GM19238 (cell line): Measurements from ENCODE around the gene STPG4.

Source experiments
- DNase-seq: peaks from one replicate; pipeline ENCODE4 v3.0.0; 2011; ENCODE audit warnings: low spot score; ENCODE audit not compliant: insufficient read length

The STPG4 gene

DNA sequence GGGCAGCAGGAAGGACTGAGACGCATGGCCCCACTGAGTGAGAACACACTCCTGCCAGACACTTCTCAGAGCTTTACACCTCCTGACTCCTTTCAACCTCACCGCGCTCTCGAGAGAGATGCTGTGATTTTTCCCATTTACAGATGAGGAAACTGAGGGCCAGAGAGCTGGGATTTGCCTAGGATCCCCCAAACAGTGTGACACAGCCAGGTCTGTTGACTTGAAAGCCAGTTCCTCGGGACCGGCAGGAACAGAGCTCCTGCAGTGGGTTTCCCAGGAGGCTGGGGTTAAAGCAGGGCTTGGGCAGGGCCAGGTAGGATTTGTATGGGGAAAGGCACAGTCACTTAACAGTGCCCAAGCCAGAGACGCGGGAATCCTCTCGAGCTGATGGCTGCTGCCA lies 81.9 kb downstream of the STPG4 start:
- DNase-seq: no peak

DNA sequence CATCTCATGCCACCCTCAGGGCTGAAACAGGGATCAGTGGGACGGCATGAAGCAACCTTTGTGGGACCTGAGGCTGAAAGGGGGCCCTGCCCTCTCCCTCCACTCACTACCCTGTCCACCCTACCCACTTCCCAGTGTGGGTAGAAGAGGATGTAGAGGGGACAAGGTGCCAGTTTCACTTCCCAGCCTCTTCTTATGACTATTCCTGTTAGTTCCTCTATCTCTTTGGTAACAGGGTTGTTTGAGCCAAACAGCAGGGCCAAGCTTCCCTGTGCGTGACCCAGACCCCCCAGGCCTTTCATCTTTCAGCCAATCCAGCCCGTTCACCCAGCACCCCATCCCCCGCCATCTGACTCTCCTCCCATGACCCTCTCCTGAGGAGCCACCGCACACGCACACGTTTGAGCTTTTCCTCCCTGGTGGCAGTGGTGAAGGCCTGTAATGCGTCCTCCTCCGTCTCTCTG lies 82.3 kb downstream of the STPG4 start:
- no peak for DNase-seq

DNA sequence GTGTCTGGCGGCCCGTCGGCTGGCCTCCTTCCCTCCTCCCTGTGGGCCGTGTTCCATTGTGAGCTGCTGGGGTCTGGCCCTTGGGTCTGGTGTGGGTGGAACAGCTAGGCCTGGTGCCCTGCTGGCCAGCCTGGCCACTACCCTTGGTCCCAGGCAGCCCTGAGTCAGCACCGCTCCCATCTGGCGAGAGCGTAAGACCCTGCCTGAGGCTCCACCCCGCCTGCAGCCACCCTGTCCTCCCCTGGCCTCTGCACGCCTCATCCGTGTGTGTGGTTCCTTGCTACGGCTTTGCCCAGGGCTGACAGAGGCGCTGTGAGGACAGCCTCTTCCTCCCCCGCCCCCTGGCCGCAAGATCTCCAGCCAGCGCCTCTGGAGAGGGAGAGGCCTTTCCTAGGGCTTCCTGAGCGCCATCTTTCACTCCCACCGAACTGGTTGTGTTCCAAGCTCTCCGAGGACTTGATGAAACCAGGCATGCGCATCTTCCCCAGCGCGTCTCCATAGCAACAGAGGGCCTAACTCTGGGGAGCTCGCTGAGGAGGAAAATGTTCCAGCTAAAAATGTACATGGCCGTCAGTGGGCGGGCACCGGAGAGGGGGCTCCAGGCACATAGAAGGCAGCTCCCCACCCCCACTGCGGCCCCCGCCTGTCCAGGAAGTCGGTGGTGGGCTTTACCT lies 83.0 kb downstream of the STPG4 start:
- DNase-seq: no peak

DNA sequence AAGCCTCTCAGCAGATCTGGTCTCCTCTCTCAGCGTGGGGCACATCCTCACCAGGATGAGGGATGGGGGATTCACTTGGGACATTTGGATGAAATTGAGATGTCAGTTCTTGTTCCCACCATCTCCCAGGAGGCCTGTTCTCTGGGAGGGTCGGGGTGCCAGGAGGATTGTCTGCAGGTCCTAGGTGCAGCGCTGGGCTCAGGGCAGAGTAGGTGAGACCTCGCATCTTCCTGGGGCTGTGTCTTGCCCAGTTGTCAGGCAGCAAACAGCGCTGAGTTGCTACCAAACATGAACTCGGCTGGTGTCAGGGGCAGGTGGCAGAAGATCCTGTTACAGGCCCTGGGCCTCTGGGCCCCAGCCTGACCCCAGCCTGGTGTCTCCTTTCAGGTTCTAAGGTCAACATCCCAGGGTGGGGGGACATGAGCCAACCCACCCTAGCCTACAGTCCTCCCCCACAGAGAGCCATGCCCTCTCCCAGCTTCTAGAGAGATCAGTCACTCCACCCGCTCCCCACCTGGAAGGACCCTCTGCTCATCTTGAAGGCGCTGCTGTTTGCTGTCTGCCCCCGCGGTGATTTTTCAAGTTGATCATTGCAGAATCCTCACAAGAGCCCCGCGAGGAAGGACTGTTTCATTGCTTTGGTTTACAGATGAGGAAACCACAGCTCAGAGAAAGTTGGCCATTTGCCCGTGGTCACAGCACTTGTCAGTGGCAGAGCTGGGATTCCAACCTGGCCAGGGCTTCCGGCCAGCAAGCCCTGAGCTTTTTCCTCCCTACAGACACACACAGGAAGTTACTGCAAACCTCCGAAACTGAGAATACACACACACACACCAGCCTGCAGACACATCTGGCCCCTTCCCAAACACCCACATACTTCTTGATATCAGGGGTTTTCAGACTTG lies 83.9 kb downstream of the STPG4 start:
- DNase-seq: peak; percentile 58

- no peak for DNase-seq
These were observed 84.8 kb downstream of the STPG4 start for GRCh38 chr2:47070155-47070919.

DNA sequence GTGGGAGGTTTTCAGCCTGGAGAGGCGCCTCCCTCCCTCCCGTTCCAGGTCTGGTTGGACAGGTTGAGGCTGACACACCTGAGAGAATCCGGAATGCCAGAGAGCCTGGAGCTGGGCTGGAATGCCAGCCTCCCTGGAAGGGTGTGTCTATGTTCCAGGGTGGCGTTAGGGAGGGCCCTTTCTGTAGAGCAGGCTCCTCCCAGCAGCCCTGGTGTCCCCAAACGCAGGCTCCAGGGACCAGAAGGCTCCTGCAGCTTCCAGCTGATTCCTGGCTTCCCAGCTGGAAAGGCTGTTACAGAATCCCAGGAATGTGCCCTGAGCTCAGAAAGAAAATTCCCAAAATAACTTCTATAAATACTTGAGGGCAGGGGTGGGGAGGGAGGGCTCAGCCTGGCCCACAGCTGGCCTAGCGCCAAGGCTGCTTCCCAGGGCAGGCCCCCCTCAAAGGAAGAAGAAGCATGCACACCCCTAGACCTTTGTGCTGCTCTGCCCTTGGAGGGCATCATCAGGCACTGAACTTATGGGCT lies 85.4 kb downstream of the STPG4 start:
- no peak for DNase-seq

DNA sequence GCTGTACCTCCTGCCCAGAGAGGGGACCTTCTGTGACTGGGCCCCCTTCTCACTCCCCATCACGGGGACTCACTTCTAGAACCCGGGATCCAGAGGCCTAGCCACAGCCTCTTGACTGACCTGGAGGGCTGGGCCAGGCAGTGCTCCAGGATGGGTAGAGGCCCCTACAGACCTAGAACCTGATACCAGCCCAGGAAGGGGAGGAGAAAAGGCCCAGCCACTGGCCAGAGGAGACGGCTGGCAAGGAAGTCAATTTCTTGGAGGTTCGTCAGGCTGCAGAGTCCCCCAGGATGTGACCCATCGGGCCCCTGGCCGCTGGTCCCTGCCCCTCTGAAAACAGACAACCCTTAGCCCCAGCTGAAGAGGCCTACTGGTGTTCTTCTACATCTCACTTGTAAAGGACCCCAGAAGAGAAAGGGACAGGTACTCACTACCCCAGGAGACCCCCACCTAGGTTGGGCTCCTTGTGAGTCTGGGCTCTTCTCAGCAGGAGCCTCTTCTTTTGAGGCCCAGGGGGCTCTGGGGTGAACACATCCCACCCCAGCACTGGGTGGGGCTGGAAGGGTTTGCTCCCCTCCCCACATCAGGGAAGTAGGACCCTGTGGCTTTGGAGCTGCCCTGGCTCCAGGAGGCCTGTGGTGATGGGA lies 86.0 kb downstream of the STPG4 start:
- no peak for DNase-seq

- no peak for DNase-seq
These were observed 87.2 kb downstream of the STPG4 start for GRCh38 chr2:47067788-47068407.

DNA sequence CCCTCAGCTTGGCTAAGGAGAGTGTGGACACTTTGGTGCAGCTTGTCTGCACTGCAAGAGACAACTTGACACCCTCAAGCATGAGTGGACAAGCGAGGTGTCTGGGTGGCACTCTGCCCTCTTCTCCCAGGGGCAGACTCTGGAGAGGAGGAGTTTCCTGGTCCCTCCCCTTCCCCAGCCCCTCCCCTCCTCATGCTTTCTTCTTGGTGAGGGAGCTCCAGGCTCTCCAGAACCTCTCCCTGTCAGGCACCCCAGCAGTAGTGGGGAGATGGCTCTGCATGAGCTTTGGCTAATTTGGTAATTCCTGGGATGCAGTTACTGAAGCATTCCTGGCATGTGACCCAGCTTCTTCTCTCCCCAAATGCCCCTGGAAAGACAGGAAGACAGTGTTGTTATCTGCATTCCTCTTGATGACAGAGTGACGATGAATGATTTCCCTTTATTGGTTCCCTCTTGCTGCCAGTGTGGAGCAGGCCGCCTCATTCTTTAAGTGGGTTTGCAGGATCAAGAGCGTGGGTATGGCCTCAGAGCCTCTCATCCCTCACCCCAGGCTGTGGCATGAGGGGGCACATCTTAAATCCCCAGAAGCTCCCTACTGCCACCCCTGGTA lies 89.2 kb downstream of the STPG4 start:
- no peak for DNase-seq

DNA sequence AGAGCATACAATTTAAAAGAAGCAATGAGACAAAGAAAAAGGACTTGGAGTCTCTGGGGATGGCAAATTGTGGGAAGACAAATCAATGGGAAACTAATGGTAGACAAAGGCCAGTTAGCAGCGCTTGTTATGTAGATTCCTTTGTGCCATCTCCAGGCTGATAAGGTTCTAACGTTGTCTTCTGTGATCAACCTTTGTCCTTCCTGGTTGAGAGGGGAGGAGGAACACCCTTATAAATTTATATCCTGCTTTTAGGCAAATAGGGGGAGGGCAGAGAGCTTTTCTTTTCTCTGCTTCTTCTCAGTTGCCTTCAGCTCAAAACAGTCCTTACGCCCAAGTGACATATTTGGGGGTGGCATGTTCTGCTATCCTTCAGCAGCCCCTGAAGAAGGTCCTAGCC lies 89.8 kb downstream of the STPG4 start:
- no peak for DNase-seq

DNA sequence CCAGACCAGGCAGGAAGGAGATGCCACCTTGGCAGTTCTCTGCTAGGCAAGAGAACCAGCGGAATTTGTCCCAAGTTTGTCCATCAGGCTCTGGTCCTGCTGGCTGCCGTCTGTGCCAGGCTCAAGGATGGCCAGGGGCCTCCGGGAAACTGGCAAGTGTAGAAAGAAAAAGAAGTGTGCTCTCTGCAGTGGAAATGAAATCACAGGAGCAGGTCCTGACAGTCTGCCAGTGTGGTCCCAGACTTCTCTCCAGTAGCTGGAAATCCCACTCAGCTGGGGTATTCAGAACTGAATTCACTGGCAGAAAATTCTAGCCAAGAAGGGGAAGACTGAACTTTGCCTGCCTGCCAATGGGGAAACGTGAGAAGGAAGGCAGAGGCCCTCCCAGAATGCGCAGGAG lies 91.0 kb downstream of the STPG4 start:
- no peak for DNase-seq

DNA sequence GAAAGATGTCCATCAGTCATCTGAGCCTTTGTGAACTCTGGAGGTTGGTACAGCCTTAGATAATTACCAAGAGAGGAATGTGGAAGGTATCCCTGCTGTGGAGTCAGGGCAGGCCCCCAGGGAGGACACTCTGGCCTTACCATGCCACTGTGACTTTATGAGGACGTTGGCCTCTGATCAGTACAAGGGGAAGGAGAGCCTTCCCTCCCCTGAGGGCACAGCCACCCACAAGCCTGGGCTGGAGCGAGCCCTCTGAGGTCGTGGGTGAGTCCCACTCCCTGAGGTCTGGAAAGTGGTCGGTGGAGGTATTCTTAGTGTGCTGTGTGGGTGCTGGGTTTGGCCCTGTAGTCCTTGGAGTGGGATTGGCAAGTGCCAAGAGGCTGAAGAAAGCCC lies 91.6 kb downstream of the STPG4 start:
- no peak for DNase-seq

GRCh38 chr2:47062681-47063537 lies 92.2 kb downstream of the STPG4 start:
- DNase-seq: no peak

- no peak for DNase-seq
These were observed 93.0 kb downstream of the STPG4 start for GRCh38 chr2:47061944-47062678.

- no peak for DNase-seq
These were observed 94.4 kb downstream of the STPG4 start for GRCh38 chr2:47060652-47061170.

- no peak for DNase-seq
These were observed 96.8 kb downstream of the STPG4 start for GRCh38 chr2:47058003-47058931.

GRCh38 chr2:47057687-47058002 lies 97.5 kb downstream of the STPG4 start:
- no peak for DNase-seq
